LoVo (cell line): ENCODE results near the gene STUM.
A peak's percentile ranks its signal among the peaks of the same experiment; 100 is the strongest.
"Not testable (repeated sequence)": the region's sequence is repeated elsewhere in the genome, so short reads cannot be mapped to it uniquely, and the experiment has no call there.

Source experiments
- DNase-seq: peaks from one replicate; pipeline ENCODE4 v3.0.0-alpha.2; 2016; ENCODE audit warnings: low spot score

STUM gene

DNA sequence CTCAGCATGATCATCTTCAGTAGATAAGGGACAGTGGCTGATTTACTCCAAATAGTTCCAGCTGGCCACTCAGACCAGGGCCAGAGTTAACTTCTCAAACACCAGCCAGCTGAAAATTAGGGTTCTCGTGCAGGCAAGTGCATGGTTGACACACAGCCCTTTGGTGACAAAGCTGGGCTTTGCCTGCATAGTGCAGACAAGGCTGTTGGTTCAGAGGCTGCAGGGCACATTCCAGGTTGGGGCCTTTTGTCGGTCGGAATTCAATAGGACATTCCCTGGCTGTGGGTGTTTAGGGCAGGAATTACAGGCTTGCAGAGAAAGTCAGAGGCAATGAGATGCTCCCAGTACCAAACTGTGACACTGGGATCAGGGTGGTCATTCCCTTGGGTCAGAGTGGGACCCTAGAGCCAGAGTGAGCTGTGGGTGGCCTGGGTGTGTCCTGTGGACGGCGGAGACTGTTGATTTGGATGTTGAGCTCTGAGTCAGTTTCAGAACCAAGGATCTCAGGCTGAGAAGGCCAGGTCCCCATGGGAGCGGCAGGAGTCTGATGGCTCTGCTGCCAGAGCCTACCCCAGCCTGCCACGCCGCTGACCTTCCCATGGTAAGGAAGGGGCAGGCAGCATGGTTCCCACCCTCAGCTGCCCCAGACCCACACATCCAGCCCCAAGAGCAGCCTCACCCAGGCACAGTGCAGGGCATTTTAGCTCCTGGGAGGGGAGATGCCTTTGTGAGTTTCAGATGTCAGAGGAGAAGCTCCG is 56.2 kb downstream of the STUM start:
- no peak for DNase-seq

- DNase-seq, result no peak
Measured at GRCh38 chr1:226605318-226605950, 56.9 kb downstream of the STUM start.

DNA sequence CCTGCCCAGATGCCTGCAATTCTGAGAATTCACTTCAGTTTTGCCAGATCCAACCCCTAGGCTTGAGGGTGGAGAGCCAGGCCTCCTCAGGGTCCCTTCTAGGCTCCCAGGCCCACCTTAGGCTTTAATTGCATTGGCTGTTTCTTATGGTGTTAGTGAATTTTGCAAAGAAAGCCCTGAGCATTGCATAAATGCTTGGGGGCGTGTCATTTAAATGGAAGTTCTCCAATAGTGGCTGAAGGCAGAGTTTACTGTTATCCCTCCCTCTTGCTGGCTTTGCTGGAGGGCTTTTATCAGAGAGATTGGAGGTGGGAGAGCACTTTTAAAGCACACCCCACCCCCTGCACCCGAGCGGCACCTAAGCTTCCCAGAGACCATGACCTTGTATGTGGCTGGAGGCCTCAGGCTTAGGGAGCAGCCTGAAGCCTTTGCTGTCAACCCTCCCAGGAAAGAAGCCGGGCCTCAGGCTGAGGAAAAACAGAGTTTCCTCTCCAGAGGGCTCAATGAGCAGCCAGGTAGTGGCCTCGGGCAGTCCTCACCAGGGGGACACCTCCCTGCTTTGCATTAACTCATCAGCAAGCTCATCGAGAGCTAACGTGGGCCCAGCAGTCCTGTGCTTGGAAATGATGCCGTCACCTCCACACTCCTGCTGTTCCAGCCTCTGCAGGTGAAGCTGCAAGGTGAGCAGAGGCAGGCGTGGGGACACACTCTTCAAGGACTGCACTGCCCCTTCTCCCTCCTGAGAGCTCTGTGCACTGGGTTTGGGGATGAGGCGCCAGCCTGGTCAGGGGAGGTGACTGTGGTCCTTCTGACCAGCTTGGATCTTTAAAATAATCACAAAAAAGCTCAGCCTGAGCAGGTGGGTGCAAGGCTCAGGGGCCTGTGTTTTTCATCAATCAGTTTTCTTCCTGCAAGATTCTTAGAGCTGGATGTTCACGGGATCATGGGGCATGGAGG is 58.0 kb downstream of the STUM start:
- no peak for DNase-seq

DNA sequence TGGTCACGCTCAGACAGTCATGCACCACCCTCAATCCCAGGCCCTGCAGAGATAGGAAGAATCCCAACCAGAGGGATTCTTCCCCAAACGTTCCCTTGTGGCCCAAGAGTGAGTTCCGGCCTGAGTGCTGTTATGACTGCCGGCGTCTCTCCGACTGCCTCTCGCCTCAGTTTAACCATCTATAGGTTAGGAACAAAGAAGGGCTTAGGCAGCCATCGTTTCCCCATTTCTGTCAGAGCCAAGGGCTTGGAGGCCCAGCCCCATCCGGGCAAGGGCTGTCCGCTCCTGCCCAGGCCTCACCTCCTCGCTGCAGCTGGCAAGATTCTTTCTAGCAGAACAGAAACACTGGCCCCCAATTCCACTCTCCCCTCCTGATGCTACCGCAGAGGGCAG is 58.7 kb downstream of the STUM start:
- DNase-seq, result no peak

DNA sequence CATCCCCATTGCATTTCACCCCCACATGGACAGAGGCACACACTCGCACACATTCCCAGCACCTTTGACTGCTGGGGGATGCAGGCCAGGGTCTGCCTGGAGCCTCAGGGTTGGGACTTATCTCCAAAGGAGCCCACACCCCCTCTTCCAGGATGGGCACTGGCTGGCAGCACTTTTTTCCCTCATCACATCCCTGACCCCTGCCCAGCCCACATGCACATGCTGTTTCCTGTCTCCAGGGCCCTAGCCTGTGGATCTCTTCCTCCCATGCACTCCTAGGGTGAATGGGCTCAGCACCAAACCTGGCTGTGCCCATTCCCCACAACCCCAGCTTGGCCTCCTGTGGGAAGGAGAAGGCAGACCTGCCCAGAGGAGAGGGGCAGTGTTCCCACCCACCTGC is 59.3 kb downstream of the STUM start:
- no peak for DNase-seq

DNA sequence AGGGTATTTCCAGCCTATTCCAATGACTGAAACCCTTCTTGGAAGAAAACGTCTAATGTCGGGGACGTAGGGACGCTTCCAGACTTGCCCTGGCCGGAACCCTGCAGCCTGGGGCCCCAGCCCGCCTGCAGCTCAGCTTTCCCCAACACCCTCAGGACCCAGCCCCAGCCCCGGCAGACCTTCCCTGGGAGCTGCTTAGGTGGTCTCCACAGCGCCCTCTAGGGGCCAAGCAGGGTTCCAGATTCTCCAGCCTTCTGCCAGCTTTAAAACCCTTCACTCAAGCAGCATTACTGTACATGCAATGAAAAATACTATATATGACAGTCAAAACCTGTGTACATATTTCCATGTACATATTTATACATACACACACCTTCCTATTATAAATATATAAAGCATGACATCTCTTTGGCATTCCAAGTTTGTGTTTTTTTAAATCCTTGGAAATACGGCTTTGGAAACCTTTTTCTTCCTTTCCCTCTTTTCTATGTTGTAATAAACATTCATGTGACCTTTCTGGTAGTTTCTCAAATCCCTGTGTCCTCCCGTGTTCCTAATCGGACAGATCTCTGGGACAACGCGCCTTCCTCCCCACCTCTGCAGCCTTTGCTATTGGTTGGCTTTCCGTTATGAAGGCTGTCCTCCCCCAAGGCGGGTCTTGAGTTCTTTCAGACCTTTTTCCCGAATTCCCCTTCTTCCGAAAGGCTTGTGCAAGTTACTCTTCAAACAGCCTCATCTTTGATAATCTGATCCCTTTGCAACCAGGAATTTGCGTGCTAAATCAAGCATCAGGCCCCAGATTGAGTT is 60.3 kb downstream of the STUM start:
- DNase-seq, result peak; percentile 50

- no peak for DNase-seq
Measured at GRCh38 chr1:226609836-226610455, 61.4 kb downstream of the STUM start.

DNA sequence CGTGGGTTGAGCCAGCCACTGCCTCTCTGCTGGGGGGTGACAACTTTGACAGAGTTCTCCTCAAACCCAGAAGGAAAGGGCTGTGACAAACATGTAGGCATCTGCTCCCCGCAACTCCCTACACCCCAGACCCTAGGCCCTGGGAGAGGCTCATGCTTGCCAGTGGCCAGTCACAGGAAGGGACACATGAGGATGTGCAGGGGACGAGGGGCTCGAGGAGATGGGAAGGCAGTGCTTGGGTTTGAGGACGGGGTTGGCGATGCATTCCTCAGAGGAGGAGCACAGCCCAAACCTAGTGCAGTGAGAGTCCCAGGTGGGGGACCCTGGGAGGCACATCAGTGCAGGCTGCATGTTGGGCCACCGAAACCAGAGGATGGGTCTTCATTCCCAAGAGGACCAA is 62.1 kb downstream of the STUM start:
- no peak for DNase-seq

GRCh38 chr1:226611301-226611700 is 62.7 kb downstream of the STUM start:
- DNase-seq, result no peak

DNA sequence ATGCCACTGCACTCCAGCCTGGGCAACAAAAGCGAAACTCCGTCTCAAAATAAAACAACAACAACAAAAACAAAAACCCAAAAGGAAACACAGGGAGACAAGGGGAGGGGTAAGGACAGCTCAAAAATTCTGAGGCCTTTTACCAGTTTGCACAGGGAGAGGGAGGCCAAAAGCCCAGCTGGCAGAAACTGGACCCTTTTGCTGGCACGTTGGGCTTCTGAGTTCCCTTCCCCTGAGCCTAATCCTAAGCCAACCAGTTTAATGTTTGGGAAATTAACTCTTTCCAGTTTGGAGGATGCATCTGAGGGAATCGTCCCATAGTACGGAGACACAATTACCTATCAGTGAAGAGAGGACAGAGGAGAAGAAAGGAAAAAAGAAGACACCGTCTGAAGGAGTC is 63.4 kb downstream of the STUM start:
- DNase-seq, result not testable (repeated sequence)

DNA sequence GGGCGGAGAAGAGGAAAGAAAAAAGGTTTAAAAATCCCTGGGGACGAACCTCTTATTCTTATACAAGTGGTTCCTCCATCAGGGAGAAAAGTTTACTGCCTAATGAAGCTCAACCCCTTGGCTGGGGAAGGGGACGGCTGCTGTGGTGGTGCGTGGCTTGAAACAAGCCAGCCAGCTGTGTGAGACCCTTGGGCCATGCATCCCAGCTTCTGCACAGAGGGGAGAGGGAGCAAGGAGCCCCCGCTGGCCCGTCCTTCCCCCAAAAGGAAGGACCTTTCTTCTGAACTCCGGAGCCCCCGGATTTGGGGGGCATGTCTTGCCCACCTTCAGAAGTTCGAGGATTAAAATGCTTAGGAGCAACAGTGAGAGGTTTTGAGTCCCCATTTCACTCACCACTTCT is 67.3 kb downstream of the STUM start:
- no peak for DNase-seq

DNA sequence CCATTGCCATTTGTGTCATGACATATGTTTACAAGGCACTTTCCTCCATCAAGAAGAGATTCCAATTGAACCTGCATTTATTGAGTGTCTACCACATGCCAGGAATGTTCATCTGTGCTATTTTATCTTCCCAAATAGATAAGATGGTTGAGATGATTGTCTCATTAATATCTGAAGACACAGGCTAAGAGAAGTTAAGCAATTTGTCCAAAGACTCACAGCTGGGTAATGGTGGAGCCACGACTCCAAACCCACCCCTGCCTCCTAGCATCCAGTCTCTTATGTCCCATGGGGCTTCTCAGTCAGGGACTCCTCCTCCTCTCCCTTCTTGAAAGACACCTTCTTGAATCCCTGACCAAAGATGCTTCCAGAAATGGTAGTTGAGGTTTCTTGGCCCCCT is 68.1 kb downstream of the STUM start:
- no peak for DNase-seq

- DNase-seq, result no peak
Measured at GRCh38 chr1:226617109-226617508, 68.5 kb downstream of the STUM start.

GRCh38 chr1:226617719-226618118 is 69.2 kb downstream of the STUM start:
- DNase-seq, result not testable (repeated sequence)

DNA sequence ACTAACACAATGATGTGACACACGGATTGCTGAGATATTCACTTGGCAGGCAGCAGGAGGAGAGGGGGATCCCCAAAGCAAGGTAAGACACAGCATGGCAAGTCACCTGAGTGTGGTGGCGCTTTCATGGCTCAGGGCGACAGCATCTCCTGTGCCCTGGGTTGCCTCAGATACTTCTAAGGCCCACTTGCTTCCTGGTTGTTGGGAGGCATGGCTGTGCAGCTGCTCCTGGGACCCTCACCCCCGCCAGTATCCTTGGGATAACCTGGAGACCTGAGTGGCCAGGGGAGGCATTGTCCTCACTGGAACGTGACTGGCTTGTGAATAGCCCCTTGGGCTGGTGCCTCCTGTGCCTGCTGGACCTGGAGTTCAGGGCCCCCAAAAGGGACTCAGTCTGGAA is 69.8 kb downstream of the STUM start:
- DNase-seq, result no peak

DNA sequence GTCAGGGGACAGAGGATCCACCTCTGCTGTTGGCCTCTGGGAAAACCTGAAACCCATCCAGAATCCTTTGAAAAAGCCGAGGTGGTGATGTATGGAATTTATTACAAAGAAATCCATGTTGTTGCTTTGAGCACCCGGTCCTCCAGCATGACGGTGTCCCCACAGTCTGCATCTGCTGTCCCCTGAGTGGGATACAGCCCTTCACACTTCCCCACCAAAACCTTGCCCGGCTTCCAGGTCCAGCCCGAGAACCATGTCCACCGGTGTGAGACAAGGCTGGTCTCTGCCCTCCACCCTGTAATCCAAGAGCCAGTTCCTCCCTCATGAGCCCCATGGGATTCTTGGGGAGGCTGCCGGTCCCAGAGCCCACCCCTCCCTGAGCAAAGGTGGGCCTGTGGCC is 70.5 kb downstream of the STUM start:
- DNase-seq, result no peak

GRCh38 chr1:226622012-226622411 is 73.4 kb downstream of the STUM start:
- no peak for DNase-seq

DNA sequence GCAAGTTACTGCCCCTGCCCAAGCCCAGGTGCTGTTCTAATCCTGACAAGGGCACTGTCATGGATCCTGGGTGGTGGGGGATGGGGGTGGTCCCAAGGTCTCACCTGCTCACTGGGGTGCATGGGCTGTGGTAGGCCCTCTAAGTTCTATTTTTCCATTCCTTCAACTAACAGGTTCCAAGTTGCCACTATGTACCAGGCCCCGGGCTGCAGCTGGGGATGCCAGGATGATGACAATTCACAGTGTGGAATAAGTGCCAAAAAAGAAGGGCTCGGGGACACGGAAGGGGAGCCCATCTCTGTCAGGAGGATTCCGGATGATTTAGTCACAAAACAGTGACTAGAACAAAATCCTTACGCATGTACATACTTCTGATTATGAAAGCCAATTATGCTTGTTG is 76.0 kb downstream of the STUM start:
- DNase-seq, result no peak

DNA sequence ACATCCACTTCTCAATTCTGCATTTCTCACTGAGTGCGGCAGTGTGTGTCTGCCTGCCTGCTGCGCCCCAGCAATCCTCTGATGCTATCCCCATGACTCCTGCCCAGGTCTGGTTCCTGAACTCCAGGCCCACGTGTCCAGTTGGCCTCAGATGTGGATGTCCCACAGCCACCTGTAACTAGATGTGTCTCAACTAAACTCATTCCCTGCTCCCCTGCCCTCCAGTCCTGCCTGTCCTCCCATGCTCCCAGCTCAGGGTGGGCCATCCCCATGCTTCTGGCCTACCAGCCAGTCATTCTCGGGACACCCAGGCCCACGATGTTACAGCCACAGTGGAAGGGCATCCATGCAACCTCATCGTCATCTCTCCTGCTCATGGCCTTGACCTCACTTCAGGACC is 76.8 kb downstream of the STUM start:
- DNase-seq, result no peak

DNA sequence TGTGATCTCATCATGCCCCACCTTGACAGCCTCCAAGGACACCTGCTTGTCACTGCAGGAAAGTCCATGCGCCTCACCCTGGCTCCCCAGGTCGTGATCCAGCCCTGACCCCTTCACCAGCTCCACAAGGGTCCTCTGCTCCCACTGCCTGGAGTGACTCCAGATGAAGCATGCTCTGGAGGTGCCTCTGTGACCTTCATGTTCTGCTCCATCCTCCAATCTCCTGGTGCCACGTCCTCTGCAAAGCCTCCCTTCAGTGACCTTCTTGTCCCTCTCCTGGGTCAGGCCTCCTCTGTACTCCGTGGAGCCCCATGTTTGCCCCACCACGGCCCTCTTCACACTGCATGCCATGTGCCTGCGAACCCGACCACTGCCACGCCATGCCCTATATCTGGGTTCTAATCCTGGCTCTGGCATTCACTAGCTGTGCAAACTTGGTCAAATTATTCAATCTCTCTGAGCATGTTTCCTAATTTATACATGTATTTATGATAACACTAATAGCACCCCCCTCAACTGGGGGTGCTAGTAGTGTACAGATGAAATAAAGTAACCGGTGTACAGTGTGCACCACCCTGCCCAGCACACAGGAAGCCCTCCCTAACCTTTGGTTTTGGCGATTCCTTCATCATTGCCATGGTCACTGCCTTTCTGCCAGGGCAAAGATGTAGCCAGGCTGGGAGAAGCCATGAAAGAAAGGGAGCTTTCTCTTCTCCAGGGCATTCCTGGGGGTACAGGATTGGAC is 77.4 kb downstream of the STUM start:
- no peak for DNase-seq

- peak; percentile 66 for DNase-seq
Measured at GRCh38 chr1:226626577-226626956, 78.0 kb downstream of the STUM start.
